Ascending aorta (tissue), 2 donors: Measurements from ENCODE around the gene EPN2. TPM values are rescaled to one million over a fixed set of nuclear protein-coding genes. Genes with fewer than 3 reads are reported as not detected.

Source experiments
- DNase-seq, 2 donors: peaks; one replicate each; pipeline ENCODE4 v3.0.0-alpha.2; 2019; ENCODE audit warnings: low spot score in 2 of 2
- H3K27ac ChIP-seq, 2 donors: fragments of 200-600 bp; sonication (generic); one replicate each; pipeline ENCODE4 v1.5.1; 2016 to 2017; ENCODE audit warnings: mild to moderate bottlenecking in 1 of 2
- H3K27me3 ChIP-seq: fragments of 200-600 bp; sonication (generic); one replicate; pipeline ENCODE4 v1.5.1; 2017
- H3K36me3 ChIP-seq, 2 donors: fragments of 200-600 bp; sonication (generic); one replicate each; pipeline ENCODE4 v1.5.1; 2016
- H3K4me1 ChIP-seq, 2 donors: fragments of 200-600 bp; sonication (generic); one replicate each; pipeline ENCODE4 v1.5.1; 2016 to 2017; ENCODE audit warnings: mild to moderate bottlenecking in 1 of 2
- H3K4me3 ChIP-seq, 2 donors: fragments of 200-600 bp; sonication (generic); one replicate each; pipeline ENCODE4 v1.5.1; 2016 to 2017; ENCODE audit warnings: mild to moderate bottlenecking in 1 of 2
- H3K9me3 ChIP-seq, 2 donors: fragments of 200-600 bp; sonication (generic); one replicate each; pipeline ENCODE4 v1.5.1; 2016
- CTCF ChIP-seq, 3 experiments: fragments of 200-600 bp in 2 of 3; fragments of 450-650 bp in 1 of 3; sonication (generic) in 2 of 3; IDR thresholded peaks; one replicate each; pipeline ENCODE4 v1.5.1; 2016 to 2019; ENCODE audit warnings: antibody characterized with exemption in 3 of 3, mild to moderate bottlenecking in 1 of 3, moderate library complexity in 1 of 3
- intact Hi-C: fragments of 100-400 bp; cut with DNase I; formaldehyde crosslinking; loops from one replicate; pipeline ENCODE4 v1.15.1; 2023
- total RNA-seq: library from RNA; depleted of rRNA; stranded (reverse); fragments of >200 nt; gene quantifications from one replicate; pipeline ENCODE4 v1.1.0, GENCODE V29; 2016

The EPN2 gene
- total RNA-seq, 1 donor from 2014 or later, result 51.0 TPM

DNA sequence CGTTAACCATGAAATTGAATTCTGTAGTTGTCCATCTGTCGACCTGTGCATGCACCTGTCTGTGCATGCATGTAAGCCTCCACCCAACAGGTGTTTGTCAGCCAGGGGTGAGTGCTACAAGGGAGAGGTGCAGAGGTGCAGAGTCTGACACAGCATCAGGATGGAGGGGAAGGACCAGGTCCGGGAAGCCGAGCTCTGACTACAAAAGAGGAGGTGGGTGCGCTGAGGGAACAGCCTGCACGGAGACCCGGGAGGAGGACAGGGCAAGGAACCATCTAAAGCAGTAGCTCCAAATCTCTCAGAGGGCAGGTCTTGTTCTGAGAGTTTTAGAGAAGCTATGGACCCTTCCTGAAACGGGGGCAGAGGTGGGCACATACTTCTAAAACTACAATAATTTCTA, 71.2 kb downstream of the EPN2 start:
- no peaks in the 10 kb centered on the region for H3K4me1 ChIP-seq
- H3K27ac ChIP-seq, result no peak overlapping the region
- H3K4me3 ChIP-seq, result no peak overlapping the region
- H3K27me3 ChIP-seq, result no peaks in the 10 kb centered on the region
- H3K36me3 ChIP-seq, result peaks cover 18 to 25% of the 10 kb centered on the region in 2 donors
- no peaks in the 10 kb centered on the region for H3K9me3 ChIP-seq
- TF ChIP-seq CTCF (IDR thresholded peaks at IDR 0.05), result no peak
- intact Hi-C loops, result no loop called here
- no peak for DNase-seq

DNA sequence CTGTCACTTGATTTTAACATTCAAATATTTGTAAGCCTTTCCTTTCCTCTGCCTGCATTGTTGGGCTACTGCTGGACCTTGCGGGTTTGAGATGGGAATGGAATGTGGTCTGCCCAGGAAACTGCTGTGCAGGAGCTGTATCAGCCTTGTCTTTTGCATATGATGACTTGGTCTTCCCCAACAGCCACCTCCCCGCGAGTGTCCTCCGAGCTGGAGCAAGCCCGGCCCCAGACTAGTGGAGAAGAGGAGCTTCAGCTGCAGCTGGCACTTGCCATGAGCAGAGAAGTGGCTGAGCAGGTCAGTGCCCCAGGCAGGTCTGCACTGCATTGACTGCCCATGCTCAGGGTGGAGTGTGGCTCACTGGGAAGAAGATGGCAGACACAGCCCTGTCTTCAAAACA, 72.5 kb downstream of the EPN2 start:
- H3K36me3 ChIP-seq, result peaks cover 27 to 36% of the 10 kb centered on the region in 2 donors
- no peak for TF ChIP-seq CTCF (IDR thresholded peaks at IDR 0.05)
- no peak overlapping the region for H3K4me3 ChIP-seq
- no peaks in the 10 kb centered on the region for H3K9me3 ChIP-seq
- no peak for DNase-seq
- no peaks in the 10 kb centered on the region for H3K4me1 ChIP-seq
- intact Hi-C loops, result no loop called here
- no peaks in the 10 kb centered on the region for H3K27me3 ChIP-seq
- no peak overlapping the region for H3K27ac ChIP-seq

DNA sequence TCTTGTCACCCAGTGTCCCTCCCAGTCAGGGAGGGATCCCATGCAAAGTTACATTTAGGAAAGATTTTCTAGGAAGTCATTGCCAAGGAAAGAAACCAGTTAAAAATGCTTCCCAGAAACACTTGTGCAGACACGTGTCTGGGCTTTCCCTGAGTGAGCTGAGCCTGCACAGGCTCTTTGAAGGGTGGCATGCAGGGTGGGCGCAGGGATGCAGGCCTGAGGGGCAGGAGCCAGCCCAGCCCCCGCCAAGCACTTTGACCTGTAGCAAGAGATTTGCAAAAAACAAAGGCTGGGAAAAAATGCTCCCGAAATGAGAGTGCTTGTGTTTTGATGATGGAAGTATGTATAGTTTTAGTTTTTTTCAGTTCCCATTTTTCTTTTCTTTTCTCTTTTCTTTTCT, 73.0 kb downstream of the EPN2 start:
- H3K9me3 ChIP-seq, result no peaks in the 10 kb centered on the region
- H3K27me3 ChIP-seq, result no peaks in the 10 kb centered on the region
- no peak for DNase-seq
- TF ChIP-seq CTCF (IDR thresholded peaks at IDR 0.05), result no peak
- no peak overlapping the region for H3K4me3 ChIP-seq
- no peaks in the 10 kb centered on the region for H3K4me1 ChIP-seq
- intact Hi-C loops, result no loop called here
- peaks cover 27 to 40% of the 10 kb centered on the region in 2 donors for H3K36me3 ChIP-seq
- no peak overlapping the region for H3K27ac ChIP-seq

- DNase-seq, result no peak
- Histone ChIP-seq H3K36me3 (peaks cover 27 to 45% of the 10 kb centered on the region in 2 donors), H3K4me3 (no peak overlapping the region), H3K9me3 (no peaks in the 10 kb centered on the region), H3K4me1 (no peaks in the 10 kb centered on the region), H3K27me3 (no peaks in the 10 kb centered on the region), H3K27ac (no peak overlapping the region)
- intact Hi-C loops, result no loop called here
- TF ChIP-seq CTCF (IDR thresholded peaks at IDR 0.05), result no peak
Observed at GRCh38 chr17:19311016-19311415, 73.8 kb downstream of the EPN2 start.

DNA sequence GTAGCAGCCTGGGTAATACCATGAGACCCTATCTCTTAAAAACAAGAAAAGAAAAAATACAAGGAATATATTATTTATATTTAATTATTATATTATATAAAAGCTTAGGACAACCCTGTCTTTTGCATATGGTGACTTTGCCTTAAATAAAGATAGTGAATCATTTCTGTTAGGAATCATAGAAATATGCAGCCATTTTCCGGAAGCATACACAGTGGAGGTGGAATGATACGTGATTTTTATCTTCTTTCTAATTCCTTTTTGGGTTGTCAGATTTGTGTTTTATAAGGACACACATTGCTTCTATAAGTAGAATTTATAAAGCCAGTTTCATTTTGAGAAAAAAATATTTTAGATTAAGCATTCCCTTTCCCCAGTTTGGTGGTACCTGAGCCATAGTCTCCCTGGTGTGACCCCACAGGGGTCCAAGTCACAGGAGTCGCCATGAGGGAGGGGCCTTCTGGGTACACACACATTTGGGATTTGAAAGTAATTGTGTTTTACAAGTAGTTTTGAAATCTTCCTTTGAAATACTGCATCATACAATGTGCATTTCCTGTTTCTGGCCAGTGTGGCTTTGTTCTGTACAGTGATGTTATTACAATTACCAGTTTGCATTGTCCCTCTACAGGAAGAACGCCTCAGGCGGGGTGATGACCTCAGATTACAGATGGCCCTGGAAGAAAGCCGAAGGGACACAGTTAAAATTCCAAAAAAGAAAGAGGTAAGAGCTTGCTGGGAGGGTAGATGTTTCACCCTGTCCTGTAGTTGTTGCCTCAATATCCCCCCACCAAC, 74.5 kb downstream of the EPN2 start:
- no peak overlapping the region for H3K4me3 ChIP-seq
- H3K4me1 ChIP-seq, result no peaks in the 10 kb centered on the region
- no peak overlapping the region for H3K27ac ChIP-seq
- intact Hi-C loops, result no loop called here
- DNase-seq, result no peak
- H3K9me3 ChIP-seq, result no peaks in the 10 kb centered on the region
- no peak for TF ChIP-seq CTCF (IDR thresholded peaks at IDR 0.05)
- H3K36me3 ChIP-seq, result peaks cover 27 to 45% of the 10 kb centered on the region in 2 donors
- H3K27me3 ChIP-seq, result no peaks in the 10 kb centered on the region
